Right hindlimb (tissue), 1 donor: ENCODE measurements around the gene SORCS1.

Experiments
- DNase-seq: peaks from one replicate; pipeline ENCODE4 v3.0.0-alpha.2; 2018

SORCS1 gene

DNA sequence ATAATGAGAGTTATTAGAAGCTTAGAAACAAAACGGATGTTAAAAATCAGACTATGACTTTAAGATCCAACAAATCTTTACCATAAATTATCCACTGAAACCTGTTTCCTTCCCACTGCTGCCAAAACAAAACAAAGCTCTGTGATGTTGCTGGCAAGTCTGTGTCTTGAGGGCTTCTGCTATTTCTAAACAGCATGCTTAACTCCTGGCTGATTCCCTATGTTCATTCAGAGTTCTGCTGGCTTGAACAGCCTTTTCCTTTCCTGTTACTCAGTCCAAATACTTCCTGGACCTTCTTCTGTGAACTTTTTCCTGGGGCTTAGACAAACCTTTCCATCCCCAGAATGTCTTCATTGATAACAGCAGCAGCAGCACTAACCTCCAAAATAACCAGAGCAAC is 448.1 kb downstream of the SORCS1 start:
- peak; percentile 62 for DNase-seq

DNA sequence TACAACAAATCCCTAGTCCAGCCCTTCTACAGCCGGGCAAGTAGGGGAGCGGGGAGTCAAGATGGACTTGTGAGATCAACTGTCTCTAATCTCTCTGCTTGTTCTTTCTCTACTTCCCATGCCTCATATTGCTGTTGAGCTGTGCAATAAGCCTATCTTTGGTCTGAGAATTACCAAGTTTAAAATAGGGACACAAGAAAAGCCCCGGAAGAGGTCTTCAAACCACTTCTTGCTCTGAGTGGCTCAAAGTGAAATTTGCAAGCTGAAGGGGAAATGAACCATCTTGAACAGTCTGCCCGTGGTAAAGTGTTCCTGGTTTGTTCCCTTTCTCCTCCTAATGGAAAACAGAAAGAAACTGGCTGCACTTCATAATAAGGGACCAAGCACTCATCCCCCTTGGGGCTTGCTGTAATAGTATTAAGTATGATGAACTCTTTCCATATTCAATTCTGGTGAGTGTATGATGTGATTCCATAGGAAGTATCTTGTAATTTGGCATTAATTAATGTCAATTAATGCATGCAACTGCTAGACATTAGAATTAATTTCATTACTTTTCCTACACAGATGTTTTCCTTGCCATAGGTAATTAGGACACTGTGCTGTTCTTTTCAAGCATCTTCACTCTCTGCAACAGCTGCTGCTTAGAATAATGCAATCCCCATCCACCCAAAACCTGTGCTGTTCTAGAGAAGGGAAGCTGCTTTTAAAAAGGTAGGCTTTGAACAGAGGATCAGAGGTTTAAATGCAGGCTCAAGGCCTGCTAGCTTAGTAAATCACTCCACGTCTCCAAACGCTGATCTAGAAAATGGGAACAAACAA is 449.6 kb downstream of the SORCS1 start:
- no peak for DNase-seq

DNA sequence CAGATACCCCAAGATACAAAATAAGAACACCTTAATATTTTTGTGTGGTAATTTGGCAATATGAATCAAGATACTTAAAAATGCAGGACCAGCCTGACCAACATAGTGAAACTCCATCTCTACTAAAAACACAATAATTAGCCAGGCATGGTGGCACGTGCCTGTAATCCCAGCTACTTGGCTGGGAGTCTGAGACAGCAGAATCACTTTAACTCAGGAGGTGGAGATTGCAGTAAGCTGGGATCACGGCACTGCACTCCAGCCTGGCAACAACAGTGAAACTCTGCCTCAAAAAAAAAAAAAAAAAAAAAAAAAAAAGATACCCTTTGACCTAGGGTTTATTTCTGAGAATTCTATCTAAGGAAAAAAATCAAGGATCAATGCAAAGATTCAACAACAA is 450.7 kb downstream of the SORCS1 start:
- DNase-seq, result no peak

DNA sequence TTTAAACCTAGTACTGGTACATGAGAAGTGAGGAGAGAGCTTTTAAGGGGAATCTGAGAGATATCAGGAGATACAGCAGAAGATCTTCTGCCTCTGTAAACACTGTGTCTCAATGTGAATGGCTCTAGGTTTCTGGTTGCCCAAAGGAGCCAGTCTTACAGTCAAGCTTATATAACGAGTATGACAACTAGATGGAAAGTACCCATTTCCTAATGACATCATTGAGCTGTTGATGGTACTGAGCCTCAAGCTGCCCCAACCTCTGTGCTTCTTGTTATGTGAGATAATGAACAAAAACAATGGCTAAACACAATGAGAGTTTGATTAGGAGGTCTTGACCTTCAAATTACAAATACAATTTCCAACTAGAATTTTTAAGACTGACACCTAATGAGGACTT is 451.5 kb downstream of the SORCS1 start:
- no peak for DNase-seq

GRCh38 chr10:106711313-106711906 is 453.1 kb downstream of the SORCS1 start:
- DNase-seq, result peak; percentile 27

DNA sequence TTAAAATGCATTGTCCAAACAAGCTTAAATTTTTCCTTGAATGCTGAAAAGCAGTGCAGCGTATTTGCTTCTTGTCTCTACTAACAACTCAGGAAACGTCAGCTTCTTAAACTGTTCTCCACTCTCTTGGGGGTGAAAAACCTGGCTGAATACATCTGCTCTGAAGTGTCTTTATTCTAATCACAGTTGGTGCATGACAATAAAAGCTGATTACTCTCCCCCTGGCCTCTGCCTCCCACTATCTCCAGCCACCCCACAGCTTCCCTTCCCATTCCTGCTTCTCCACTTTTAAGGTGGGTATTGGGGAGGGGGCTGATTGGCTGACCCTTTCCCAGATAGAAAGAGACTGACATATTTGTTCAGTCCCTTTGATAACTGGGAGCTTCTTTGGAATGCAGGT is 456.0 kb downstream of the SORCS1 start:
- DNase-seq, result no peak

GRCh38 chr10:106707657-106708056 is 456.8 kb downstream of the SORCS1 start:
- DNase-seq, result no peak

- no peak for DNase-seq
Observed at GRCh38 chr10:106706127-106706526, 458.4 kb downstream of the SORCS1 start.

- peak; percentile 74 for DNase-seq
Observed at GRCh38 chr10:106705681-106706100, 458.8 kb downstream of the SORCS1 start.

GRCh38 chr10:106696239-106696638 is 468.3 kb downstream of the SORCS1 start:
- no peak for DNase-seq

DNA sequence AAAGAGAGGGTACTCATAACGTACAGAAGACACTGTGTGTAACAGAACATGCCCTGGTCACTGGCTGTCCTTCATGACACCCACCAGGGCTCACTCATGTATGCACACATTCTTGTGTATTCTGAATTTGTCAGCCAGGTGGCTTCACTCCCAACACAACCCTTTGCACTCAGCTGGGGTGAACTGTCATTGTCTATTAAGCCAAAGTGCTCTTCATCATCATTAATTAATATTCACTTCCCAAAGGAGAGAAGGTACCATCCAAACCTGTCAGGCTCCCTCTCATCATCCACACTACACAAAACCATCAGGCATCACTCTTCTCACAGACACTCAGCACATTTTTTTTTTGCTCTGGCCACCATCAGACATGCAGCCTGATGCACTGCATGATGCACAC is 469.8 kb downstream of the SORCS1 start:
- no peak for DNase-seq

GRCh38 chr10:106682175-106682574 is 482.3 kb downstream of the SORCS1 start:
- no peak for DNase-seq

DNA sequence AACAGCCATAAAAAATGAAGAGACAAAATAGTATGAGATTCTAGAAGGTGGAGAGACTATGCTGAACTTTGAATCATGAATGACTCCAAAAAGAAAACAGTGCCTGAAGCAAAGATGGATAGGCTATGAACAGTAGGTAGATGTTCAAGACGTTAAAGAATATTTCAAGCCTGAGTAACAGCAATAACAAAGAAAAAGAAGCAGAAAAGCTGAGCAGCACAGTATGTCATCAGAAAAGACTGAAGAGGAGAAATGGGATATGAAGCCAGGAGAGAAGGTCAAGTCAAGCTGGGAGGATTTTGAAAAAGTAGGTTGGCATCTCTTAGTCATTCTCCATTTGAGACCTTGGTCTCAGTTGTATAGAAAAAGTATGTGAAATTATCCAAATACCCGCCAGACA is 484.4 kb downstream of the SORCS1 start:
- no peak for DNase-seq

DNA sequence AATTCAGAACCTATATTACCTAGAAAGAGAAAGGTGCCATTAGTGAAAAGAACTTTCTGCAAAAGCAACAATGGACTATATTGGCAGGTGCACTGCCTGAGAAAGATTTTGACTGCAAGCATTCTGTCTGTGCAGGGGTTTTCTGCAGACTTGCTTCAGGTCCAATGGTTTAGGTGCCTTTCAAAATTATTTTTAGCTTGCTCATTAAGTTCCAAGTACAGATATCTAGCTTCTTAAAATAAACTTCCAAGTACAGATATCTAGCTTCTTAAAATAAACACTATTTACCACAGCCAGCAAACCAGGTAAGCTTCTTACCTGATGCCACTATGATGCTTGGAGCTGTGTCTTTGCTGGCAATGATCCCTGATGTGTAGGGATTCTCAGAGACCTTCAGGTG is 485.2 kb downstream of the SORCS1 start:
- DNase-seq, result no peak

DNA sequence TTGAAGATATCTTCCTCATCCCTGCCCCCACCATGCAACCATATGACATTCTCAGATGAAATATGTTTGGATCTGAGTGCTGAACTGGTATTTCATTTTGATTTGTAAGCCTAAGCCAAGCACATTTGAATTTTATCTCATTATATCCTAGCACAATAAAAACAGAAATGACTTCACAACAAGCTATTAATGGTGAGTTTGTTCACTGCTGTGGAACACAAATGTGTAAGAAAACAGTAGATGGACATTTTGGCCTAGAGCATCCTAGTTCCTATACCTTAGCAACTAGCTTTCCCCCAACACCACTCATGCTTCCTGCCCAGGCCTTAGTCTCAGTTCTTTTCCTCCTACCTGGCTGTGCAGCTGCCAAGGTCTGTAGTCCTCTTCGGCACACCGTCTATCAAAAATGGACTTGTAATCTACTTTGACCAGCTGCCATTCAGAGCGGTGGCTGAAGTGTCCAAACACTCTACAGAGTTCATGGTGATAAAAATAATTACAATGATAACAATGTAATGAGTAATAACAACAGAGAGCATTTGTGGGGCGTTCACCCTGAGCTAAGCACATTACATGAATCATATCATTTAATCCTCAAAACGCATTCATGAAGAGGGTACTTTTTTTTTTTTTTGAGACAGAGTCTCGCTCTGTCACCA is 491.9 kb downstream of the SORCS1 start:
- DNase-seq, result no peak

DNA sequence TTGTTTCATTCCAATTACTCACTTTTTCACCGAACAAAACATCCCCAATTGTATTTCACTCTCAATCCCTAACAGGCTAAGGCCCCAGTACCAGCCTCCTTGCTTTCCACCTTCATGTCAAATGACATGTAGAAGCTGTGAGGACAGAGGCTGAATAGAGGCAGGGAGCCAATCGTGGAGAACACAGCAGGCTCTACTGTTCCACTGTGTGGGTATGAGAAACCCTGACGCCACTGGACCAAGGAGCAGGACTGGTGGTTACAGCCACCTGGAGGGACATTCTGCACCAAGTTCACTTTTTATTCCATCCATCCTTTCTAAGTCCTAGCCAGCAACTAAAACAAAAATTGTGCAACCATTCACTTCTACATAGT is 502.8 kb downstream of the SORCS1 start:
- no peak for DNase-seq

GRCh38 chr10:106661133-106661766 is 503.3 kb downstream of the SORCS1 start:
- no peak for DNase-seq

GRCh38 chr10:106660550-106660949 is 504.0 kb downstream of the SORCS1 start:
- DNase-seq, result no peak

DNA sequence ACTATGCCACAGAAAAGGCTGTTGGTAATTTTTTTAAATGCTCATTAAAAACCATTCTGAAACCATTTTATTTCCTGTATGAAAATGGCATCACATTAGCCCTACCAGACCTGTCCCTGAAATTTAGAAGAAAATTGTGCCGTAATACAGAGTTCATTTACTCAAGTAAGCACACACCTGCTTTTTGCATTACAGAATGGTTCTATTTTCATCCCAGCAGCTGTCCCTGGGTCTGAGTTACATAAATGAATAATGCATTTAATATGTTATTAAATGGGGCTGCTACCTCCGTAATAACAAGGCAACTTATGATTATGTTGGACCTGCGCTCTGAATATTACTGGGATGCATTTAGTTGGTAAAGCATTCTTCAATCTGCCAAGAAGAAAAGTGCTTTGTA is 508.9 kb downstream of the SORCS1 start:
- DNase-seq, result no peak

- no peak for DNase-seq
Observed at GRCh38 chr10:106655165-106655564, 509.3 kb downstream of the SORCS1 start.

- DNase-seq, result no peak
Observed at GRCh38 chr10:106652279-106652678, 512.2 kb downstream of the SORCS1 start.

- no peak for DNase-seq
Observed at GRCh38 chr10:106648534-106649481, 515.7 kb downstream of the SORCS1 start.
